ENCODE data around the gene DNASE1L3.
A peak's percentile ranks its signal among the peaks of the same experiment; 100 is the strongest.
"Not testable (repeated sequence)": the region's sequence is repeated elsewhere in the genome, so short reads cannot be mapped to it uniquely, and the experiment has no call there.

DNASE1L3 gene

DNA sequence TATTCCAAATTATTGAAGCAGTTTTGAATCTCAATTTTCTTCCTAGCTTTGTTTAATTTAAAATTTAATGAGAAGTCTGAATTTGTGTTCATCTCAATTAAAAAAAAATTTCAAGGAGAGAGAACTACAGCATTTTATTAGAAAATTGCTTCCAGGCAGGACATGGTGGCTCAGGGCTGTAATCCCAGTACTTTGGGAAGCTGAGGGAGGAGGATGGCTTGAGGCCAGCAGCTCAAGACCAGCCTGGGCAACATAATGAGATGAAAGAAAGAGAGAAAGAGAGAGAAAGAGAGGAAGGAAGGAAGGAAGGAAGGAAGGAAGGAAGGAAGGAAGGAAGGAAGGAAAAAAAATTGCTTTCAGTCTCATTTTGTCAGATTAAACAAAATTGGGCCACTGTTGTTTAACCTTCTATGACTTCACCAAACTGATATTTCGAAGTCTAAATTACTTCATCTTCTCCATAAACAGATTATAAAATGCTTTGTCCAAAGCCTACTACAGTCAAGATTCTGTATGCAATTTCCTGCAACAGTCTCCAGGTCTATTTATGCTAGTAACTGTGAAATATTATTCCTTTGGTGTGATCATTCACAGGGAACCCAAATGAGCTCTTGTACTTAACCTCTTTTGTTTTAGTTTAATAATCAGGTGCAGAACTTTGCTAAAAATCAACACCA is 20.2 kb upstream of the DNASE1L3 start:
- TF ChIP-seq, protein P1, sequence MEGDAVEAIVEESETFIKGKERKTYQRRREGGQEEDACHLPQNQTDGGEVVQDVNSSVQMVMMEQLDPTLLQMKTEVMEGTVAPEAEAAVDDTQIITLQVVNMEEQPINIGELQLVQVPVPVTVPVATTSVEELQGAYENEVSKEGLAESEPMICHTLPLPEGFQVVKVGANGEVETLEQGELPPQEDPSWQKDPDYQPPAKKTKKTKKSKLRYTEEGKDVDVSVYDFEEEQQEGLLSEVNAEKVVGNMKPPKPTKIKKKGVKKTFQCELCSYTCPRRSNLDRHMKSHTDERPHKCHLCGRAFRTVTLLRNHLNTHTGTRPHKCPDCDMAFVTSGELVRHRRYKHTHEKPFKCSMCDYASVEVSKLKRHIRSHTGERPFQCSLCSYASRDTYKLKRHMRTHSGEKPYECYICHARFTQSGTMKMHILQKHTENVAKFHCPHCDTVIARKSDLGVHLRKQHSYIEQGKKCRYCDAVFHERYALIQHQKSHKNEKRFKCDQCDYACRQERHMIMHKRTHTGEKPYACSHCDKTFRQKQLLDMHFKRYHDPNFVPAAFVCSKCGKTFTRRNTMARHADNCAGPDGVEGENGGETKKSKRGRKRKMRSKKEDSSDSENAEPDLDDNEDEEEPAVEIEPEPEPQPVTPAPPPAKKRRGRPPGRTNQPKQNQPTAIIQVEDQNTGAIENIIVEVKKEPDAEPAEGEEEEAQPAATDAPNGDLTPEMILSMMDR (IDR thresholded peaks at IDR 0.05; ENCODE audit: extremely low read depth, missing control alignments), result no peak
- no peak for DNase-seq (ENCODE audit: low spot score)

DNA sequence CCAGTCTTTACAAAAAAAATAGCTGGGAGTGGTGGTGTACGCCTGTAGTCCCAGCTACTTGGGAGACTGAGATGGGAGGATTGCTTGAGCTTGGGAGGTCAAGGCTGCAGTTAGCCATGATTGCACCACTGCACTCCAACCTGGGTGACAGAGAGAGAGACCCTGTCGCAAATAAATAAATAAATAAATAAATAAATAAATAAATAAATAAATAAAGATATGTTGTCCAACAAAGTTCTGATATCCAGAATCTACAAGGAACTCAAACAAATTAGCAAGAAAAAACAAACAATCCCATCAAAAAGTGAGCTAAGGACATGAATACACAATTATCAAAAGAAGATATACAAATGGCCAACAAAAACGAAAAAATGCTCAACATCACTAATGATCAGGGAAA is 17.2 kb upstream of the DNASE1L3 start:
- not testable (repeated sequence) for DNase-seq (ENCODE audit: low spot score)

DNA sequence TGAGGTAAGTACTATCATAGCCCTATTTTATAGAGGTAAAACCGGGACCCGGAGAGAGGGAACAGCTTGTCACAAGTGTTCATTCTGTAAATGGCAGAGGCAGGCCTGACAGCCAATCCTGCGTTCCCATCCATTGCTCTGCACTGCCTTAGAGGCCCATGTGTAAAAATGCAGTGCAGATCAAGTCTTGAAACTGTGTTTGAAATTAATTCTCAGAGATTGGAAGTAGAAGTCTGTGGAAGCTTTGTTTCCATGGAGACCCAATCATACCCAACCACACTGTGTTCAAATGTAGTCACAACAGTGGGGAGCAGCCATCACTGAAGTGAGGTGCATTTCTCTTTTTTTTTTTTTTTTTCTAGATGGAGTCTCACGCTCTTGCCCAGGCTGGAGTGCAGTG is 13.1 kb upstream of the DNASE1L3 start:
- TF ChIP-seq, protein P1 (IDR thresholded peaks at IDR 0.05; ENCODE audit: extremely low read depth, missing control alignments), result no peak

DNA sequence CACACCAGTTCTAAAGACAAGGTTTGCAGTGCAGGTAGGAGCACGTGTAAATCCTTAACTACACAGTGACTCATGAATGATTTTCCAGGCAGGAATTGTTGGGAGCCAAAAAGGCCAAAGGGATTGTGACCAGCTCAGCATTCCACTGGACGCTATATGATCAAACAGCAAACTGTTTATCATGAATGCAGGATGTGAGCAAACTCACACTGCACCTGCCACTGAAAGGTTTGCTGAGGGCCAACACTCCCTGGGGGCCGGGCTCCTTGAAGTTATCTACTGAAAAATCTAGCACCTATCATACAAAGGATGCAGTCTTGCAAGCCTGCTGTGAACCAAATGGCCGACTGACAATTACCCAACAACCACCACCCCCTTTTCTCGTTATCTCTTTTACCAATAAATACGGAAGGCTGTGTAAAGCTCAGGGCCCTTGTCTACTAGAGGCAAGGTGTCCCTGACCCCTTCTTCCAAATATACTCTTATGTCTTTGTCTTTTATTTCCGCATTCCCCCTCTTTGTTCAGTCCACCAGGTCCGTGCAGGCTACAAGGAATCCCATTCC is 11.5 kb upstream of the DNASE1L3 start:
- TF ChIP-seq, protein P1 (IDR thresholded peaks at IDR 0.05; ENCODE audit: extremely low read depth, missing control alignments), result no peak
- no peak for DNase-seq (ENCODE audit: low spot score)

More for the DNA sequence above, 13.1 kb upstream of the DNASE1L3 start:
- DNase-seq (ENCODE audit: low spot score), result no peak

DNA sequence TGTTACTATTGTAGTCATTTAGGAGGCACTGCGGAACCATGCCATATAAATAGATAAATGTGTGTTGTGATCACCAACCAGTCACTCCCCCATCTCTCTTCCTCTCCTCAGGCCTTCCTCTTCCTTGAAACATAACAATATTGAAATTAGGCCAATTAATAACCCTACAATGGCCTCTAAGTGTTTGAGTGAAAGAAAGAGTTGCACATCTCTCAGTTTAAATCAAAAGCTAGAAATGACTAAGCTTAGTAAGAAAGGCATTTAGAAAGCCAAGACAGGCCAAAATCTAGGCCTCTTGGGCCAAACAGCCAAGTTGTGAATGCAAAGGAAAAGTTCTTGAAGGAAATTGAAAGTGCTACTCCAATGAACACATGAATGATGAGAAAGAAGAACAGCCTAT is 8.1 kb upstream of the DNASE1L3 start:
- DNase-seq (ENCODE audit: low spot score), result no peak
- TF ChIP-seq, protein P1 (IDR thresholded peaks at IDR 0.05; ENCODE audit: extremely low read depth, missing control alignments), result no peak

DNA sequence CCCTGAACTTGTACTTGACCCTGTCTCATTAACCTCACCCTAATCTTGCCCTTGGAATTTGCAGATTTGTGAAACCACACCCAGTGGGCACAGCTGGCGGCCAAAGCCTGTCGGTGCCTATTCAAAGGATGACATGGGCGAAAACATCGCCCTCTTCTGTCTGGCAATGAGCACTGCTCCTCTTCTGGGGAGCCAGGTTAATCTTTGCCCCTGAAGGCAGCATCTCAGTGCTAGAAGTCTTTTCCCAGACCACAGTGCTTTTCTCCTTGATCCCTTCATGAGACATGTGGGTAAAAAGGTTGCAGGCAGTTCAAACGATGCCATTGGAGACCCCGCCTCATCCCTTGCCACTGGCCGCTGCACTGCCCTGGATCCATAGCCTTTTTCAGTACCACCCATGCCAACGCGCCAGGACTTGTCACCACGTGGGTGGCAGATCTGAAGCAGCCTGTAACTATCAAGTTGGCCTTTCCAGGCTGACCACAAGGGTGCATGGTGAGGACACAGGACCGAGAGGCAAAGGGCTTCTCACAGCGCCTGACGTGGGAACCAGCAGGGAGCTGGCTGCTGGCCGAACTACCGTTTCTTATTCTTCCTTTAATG is 6.5 kb upstream of the DNASE1L3 start:
- TF ChIP-seq, protein P1 (IDR thresholded peaks at IDR 0.05; ENCODE audit: extremely low read depth, missing control alignments), result peak; percentile 73
- peak; percentile 52 for DNase-seq (ENCODE audit: low spot score)

DNA sequence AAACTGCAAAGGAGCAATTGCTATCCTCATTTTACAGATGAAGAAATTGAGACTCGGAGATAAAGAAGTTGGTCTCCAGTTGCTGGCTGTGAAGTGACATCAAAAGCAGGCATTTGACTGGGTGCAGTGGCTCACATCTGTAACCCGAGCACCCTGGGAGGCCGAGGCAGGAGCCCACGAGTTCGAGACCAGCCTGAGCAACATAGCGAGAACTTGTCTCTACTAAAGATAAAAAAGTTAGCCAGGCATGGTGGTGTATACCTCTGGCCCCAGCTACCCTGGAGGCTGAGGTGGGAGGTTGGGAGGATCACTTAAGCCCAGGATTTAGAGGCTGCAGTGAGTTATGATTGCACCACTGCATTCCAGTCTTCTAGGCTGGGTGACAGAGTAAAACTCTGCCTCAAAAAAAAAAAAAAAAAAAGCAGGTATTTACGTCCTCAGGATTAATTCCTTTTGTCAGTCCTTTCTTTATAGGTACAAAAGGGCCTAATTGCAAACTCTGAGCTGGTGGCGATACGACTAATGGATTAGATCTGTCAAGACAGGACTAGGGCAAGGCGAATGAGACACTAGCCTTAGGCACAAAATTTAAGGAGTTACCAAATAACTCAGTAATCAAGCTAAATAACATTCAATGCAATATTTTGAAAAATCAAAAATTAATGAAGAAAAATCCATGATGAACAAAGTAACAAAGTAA is 5.9 kb upstream of the DNASE1L3 start:
- DNase-seq (ENCODE audit: low spot score), result no peak
- TF ChIP-seq, protein P1 (IDR thresholded peaks at IDR 0.05; ENCODE audit: extremely low read depth, missing control alignments), result no peak

All from GM20000 (cell line).